GM06990 (cell line): Measurements from ENCODE around the gene PRELID1.

ENCODE experiments used
- DNase-seq: peaks from one replicate; pipeline ENCODE4 v3.0.0-alpha.2; 2011; ENCODE audit not compliant: insufficient read length; ENCODE audit errors: extremely low read depth
- H3K27me3 ChIP-seq: replicated peaks from 2 replicates; pipeline ENCODE4 v1.6.0; 2011; ENCODE audit warnings: low read length; ENCODE audit not compliant: control insufficient read depth, insufficient read depth
- H3K36me3 ChIP-seq: 2 replicates; pipeline ENCODE4 v1.5.1; 2011; ENCODE audit warnings: low read length; ENCODE audit not compliant: control insufficient read depth, insufficient read depth
- H3K4me3 ChIP-seq: replicated peaks from 2 replicates; pipeline ENCODE4 v1.5.1; 2011; ENCODE audit warnings: low read depth, mild to moderate bottlenecking, control low read depth, low read length
- TF ChIP-seq, protein P1 (sequence below): IDR thresholded peaks from 2 replicates; pipeline ENCODE4 v1.5.1; 2011; ENCODE audit warnings: low read length, control low read depth, mild to moderate bottlenecking, inconsistent platforms; ENCODE audit not compliant: insufficient read depth, poor library complexity, severe bottlenecking

Gene PRELID1

DNA sequence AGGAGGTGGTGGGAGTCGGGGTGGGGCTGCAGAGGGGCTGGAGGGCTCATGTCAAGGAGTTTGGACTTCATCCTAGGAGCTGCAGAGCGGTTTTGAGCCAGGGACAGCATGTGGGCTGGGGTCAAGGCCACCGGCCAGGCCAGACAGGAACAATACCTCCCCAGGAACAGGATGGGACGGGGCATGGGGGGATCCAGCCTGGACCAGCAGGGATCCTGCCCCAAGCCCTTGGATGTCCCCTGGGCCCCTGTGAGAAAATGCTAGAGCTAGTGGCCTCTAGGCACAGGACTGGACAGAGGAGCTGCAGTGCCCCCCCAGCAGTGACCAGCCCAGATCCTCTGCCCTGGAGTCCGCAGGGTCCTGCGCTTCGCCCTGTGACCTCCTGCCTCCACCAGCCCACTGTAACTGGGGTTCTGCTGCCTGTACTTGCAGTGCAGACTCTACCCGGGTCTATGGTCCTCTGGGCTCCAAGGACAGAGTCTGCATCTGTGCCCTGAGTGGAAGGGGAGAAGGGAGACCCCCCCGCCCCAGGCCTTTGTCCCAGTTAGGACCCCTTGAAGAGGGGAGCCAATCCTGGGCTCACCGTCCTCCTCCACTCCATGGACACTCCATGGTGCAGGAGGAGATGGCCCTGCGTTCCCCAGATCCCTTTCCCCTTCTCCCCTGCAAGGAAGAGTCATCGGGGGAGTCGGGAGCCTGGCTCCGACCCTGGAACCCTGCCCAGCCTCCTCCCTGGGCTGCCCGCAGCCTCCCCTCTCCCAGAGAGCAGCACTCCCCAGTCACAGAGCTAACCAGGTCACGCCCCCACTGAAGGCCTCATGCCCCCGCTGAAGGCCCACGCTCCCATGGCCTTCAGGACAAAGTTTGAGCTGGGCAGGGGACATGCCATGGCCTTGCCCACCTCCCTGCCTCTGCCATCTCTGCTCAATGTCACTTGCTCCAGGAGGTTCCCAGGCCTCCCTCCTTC lies 11.1 kb downstream of the PRELID1 start:
- Histone ChIP-seq H3K36me3 (peaks cover 2% of the 10 kb centered on the region; the same call in 1 of the 2 replicates), H3K4me3 (no peak overlapping the region)

GRCh38 chr5:177315411-177315810 lies 11.8 kb downstream of the PRELID1 start:
- no peak for DNase-seq
- H3K4me3 ChIP-seq: no peak overlapping the region
- peaks cover 2% of the 10 kb centered on the region; the same call in 1 of the 2 replicates for H3K36me3 ChIP-seq
- H3K27me3 ChIP-seq: no peaks in the 10 kb centered on the region
- TF ChIP-seq, protein P1, sequence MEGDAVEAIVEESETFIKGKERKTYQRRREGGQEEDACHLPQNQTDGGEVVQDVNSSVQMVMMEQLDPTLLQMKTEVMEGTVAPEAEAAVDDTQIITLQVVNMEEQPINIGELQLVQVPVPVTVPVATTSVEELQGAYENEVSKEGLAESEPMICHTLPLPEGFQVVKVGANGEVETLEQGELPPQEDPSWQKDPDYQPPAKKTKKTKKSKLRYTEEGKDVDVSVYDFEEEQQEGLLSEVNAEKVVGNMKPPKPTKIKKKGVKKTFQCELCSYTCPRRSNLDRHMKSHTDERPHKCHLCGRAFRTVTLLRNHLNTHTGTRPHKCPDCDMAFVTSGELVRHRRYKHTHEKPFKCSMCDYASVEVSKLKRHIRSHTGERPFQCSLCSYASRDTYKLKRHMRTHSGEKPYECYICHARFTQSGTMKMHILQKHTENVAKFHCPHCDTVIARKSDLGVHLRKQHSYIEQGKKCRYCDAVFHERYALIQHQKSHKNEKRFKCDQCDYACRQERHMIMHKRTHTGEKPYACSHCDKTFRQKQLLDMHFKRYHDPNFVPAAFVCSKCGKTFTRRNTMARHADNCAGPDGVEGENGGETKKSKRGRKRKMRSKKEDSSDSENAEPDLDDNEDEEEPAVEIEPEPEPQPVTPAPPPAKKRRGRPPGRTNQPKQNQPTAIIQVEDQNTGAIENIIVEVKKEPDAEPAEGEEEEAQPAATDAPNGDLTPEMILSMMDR: no peak

More for the DNA sequence above, 11.1 kb downstream of the PRELID1 start:
- DNase-seq: no peak
- TF ChIP-seq, protein P1: no peak
- H3K27me3 ChIP-seq: no peaks in the 10 kb centered on the region

- Histone ChIP-seq H3K36me3 (peaks cover 2% of the 10 kb centered on the region), H3K4me3 (no peak overlapping the region), H3K27me3 (no peaks in the 10 kb centered on the region)
- TF ChIP-seq, protein P1: no peak
- DNase-seq: no peak
Observed at GRCh38 chr5:177316005-177316404, 12.4 kb downstream of the PRELID1 start.

- TF ChIP-seq, protein P1: peak; percentile 84
- peaks cover 2% of the 10 kb centered on the region for H3K36me3 ChIP-seq
- DNase-seq: no peak
- H3K27me3 ChIP-seq: no peaks in the 10 kb centered on the region
- H3K4me3 ChIP-seq: no peak overlapping the region
Observed at GRCh38 chr5:177317959-177318377, 14.4 kb downstream of the PRELID1 start.

DNA sequence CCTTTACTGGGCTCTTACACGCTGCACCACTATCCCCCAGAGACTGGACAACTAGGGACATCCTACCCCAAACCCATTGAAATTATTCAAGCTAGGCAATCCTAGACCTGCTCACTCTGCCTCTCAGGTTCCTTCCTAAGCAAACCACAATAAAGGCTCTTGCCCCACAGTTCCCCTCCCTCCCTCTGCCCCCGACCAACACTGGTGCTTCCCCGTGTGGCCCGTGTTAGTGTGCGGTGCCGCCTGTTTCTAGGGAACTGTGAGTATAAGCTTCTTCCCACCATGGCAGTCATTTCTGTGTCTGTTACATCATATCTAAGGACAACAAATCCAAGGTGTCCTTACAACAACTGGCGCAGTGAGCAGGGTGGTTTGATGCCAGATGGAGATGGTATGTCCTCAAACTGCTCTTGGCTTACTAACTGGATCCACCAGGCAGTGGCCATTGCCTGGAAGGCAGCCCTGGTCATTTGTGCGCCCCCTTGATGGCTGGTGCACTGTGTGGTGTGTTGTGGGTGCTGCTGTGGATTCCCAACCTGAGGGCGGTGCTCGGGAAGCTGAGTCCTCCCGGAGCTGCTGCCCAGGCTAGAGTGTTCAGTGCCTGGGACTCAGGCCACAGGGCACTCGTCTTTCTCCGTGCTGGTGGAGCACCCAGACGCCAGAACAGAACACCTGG lies 16.5 kb downstream of the PRELID1 start:
- Histone ChIP-seq H3K36me3 (peaks cover 4% of the 10 kb centered on the region), H3K27me3 (no peaks in the 10 kb centered on the region), H3K4me3 (no peak overlapping the region)
- TF ChIP-seq, protein P1: no peak
- DNase-seq: no peak
